K562 (cell line): ENCODE results near the gene XRCC2. TPM values are rescaled to one million over a fixed set of nuclear protein-coding genes. Genes with fewer than 3 reads are reported as not detected.

ENCODE experiments used
- CREB1 ChIP-seq, 2 experiments: sonication (generic) in 1 of 2; formaldehyde crosslinking in 1 of 2; IDR thresholded peaks; 2 replicates each; pipeline versions ENCODE4 v1.6.1 to v1.8.0; 2012 to 2022; ENCODE audit warnings: inconsistent platforms in 1 of 2, mild to moderate bottlenecking in 1 of 2, missing genetic modification reagents in 1 of 2, moderate library complexity in 1 of 2
- EP300 ChIP-seq: IDR thresholded peaks from 2 replicates; pipeline ENCODE4 v1.6.1; 2012; ENCODE audit warnings: low read length, improper control_type of control experiment
- JUND ChIP-seq, 2 experiments: IDR thresholded peaks; 2 replicates in 1 of 2; 3 replicates in 1 of 2; pipeline ENCODE4 v1.6.1; 2011; ENCODE audit warnings: borderline replicate concordance in 2 of 2, low read depth in 2 of 2, low read length in 2 of 2, improper control_type of control experiment in 1 of 2, missing biosample characterization in 1 of 2, missing genetic modification characterization in 1 of 2, missing genetic modification reagents in 1 of 2
- NFE2 ChIP-seq: IDR thresholded peaks from 2 replicates; pipeline ENCODE4 v1.6.1; 2014; ENCODE audit warnings: antibody characterized with exemption, low read depth
- PHTF2 ChIP-seq: fragments of 250-450 bp; sonication (Bioruptor Pico); IDR thresholded peaks from 2 replicates; pipeline ENCODE4 v1.5.0; 2021; ENCODE audit warnings: mild to moderate bottlenecking
- SMAD3 ChIP-seq: fragments of 450-650 bp; formaldehyde crosslinking; conservative IDR thresholded peaks from 2 replicates; pipeline ENCODE4 v1.4.0; 2020; ENCODE audit warnings: mild to moderate bottlenecking
- SPI1 ChIP-seq: IDR thresholded peaks from 2 replicates; pipeline ENCODE4 v1.6.1; 2011; ENCODE audit warnings: low read depth, low read length, control low read depth, borderline replicate concordance
- ZFPM2 ChIP-seq: fragments of 250-450 bp; sonication (Bioruptor Pico); IDR thresholded peaks from 2 replicates; pipeline ENCODE4 v1.5.1; 2022; ENCODE audit warnings: mild to moderate bottlenecking
- ZNF395 ChIP-seq: fragments of 200-800 bp; sonication (Bioruptor generic); IDR thresholded peaks from 2 replicates; pipeline ENCODE4 v1.6.1; 2017; ENCODE audit warnings: missing genetic modification characterization, missing compliant biosample characterization
- ZNF407 ChIP-seq: fragments of 450-650 bp; IDR thresholded peaks from 2 replicates; pipeline ENCODE4 v1.6.1; 2016; ENCODE audit warnings: low read depth
- polyA plus RNA-seq, 8 experiments: library from polyadenylated mRNA; depleted of rRNA in 4 of 8; stranded (reverse) in 5 of 8; unstranded in 3 of 8; fragments of >200 nt; fragmentation: Nextera tagmentation in 2 of 8; fragmentation: Illumina TruSeq in 1 of 8; extraction: Ambion mirVana in 2 of 8; extraction: Trizol in 1 of 8; gene quantifications; 2 replicates each; pipeline versions ENCODE4 v1.2.1 to v1.2.3, GENCODE V29; 2011 to 2014; ENCODE audit warnings: inconsistent platforms in 1 of 8, missing spikeins in 1 of 8
- total RNA-seq, 7 experiments: library from RNA; depleted of rRNA in 6 of 7; stranded (reverse); fragments of >200 nt in 6 of 7; fragmentation: Illumina TruSeq in 2 of 7; extraction: Trizol in 2 of 7; gene quantifications; 2 replicates each; pipeline versions ENCODE4 v1.2.1 to v1.2.3, GENCODE V29; 2011 to 2021; ENCODE audit warnings: low replicate concordance in 1 of 7

XRCC2 gene
- total and polyA plus RNA-seq, 9 of the 15 experiments (the other 6 are each of a cell fraction or from before 2014, with no cell fraction given), result 16.2 to 58.0 (median 39.8) TPM

GRCh38 chr7:152633072-152633471 lies 42.9 kb downstream of the XRCC2 start (continued):
- TF ChIP-seq PHTF2, result no peak
- TF ChIP-seq ZFPM2 (CRISPR knock-in tag), result no peak
- TF ChIP-seq SPI1, result no peak
- TF ChIP-seq ZNF407, result no peak
- TF ChIP-seq CREB1 (IDR thresholded peaks at IDR 0.05), result 0 out of 2 replicates have a peak, but pooled peaks have one; percentile 28
- TF ChIP-seq CREB1 (CRISPR knock-in tag; IDR thresholded peaks at IDR 0.05), result peak; percentile 67; the same call in 1 of the 2 replicates
- TF ChIP-seq JUND (IDR thresholded peaks at IDR 0.05; ENCODE audit: borderline replicate concordance, low read depth, low read length), result no peak
- 0 out of 3 replicates have a peak, but pooled peaks have one; percentile 21 for TF ChIP-seq JUND (tag; IDR thresholded peaks at IDR 0.05; ENCODE audit: borderline replicate concordance, low read depth, low read length)
- no peak for TF ChIP-seq EP300
- TF ChIP-seq NFE2, result no peak
- no peak for TF ChIP-seq SMAD3 (CRISPR knock-in tag)
- TF ChIP-seq ZNF395 (CRISPR knock-in tag), result no peak
